ENCODE data around the gene MMRN1.
A peak's percentile ranks its signal among the peaks of the same experiment; 100 is the strongest.

MMRN1 gene

GRCh38 chr4:89906777-89907521 lies 12.3 kb downstream of the MMRN1 start:
- no peak for DNase-seq

GRCh38 chr4:89909889-89910288 lies 15.2 kb downstream of the MMRN1 start:
- no peak for DNase-seq

DNA sequence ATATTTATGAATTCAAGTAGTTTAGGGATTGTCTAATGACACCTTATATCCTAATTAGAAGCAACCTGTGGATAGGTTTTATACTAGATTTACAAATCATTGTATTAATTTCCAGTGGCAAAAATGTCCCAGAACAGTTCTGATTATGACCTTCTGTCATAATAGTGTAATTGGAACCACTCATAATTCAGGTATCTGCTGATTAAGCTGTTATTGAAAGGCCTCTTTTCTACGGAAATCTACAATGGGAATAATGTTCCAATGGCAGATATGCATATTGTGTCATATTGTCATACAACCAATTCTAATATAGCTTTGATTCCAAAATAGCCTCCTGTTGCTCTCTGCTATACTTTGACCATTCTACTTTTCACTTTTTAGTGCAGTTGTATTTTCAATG lies 19.0 kb downstream of the MMRN1 start:
- DNase-seq: no peak

DNA sequence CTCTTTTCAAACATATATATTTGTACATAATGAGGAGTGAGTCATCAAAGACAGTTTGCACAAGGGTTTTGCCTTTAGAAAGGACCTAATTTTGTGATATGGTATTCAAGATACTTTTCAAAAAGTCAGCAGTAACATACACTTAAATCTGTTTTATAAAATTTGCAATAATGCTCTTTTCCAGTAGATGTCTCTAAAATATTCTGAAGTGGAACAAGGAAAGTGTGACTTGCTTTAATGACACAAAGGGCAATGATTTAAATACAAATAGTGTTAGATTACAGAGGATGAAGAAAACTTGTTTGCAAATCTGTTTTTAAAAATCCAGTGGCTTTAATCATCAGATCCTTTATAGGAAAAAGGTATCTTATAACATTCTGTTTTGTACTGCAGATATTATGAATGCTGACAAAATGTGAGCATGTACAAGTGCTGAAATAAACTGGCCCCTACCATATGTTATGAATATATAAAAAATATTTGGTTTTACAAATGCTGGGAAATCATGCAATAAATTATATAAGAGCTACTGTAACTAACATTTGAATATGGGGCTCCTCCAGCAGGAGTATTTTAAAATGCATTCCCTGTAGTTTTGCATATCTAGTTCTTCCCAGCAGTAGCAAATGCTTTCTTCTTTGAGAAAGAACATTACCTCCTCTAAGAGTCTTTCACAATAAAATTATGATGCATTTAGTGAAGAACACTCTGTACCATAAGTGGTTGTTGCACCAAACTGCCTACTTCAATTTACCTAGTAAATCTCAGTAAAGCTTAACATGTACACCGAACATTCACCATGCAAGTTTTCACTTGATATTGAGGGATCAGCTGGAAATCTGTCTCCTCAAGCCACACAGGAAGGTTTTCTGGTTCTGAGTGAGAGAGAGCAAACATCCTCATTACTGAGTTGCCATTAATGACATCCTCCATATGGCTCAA lies 20.2 kb downstream of the MMRN1 start:
- no peak for DNase-seq

- no peak for DNase-seq
These were observed 21.3 kb downstream of the MMRN1 start for GRCh38 chr4:89915937-89916336.

DNA sequence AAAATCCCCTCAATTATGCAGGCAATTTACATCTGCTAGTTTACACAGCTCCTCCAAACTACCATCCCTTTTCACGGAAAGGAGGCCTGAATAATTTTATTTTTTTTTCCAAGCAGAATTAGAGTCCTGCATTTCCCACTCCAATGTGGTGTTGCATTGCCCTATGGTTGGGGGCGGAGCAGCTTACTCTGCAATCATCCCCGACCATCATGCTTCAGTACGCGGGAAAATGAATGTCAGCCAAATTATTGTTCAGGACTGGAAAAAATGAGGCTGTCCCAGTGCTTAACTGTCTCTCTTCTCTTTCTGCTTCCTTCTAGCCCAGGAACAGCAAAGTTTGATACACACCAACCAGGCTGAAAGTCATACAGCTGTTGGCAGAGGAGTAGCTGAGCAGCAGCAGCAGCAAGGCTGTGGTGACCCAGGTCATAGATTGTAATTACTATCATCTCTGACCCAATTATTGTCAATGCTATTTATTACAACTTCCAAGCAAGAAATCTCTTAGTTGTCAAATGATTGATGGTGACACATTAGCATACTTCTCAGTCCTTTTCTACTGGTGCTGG lies 28.3 kb downstream of the MMRN1 start:
- DNase-seq: no peak

- no peak for DNase-seq
These were observed 34.2 kb downstream of the MMRN1 start for GRCh38 chr4:89928838-89929237.

DNA sequence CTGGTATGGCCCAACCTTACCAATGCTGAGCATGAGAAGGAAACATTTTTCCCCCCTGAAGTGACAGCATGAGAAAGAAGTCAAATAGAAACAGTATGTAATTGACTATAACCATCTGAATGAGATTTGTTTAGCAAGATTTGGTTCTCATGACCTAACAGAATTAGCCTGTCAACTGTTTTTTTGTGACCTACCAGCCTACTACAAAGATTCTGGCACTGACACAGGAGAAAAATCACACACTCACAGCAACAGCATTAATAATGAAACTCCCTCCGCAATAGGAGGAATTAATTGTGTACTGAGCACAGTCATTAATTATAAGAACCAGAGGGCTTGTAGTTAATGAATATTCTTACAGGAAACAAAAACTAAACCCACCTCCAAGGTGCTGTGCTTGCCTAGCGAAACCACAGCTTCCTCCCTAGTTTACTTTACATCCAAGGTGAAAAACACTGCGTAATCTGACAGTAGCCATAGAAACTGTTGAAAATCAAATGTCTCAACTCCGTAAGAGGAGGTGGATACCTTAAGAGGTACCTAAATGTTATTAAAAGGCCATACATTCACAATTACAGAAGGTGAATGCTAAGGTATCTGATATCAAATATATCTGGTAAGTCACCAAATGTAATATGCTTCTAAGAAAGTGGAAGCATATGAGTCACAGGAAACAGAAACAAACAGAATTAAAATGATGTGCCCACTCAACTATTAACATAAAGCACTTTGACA lies 34.9 kb downstream of the MMRN1 start:
- no peak for DNase-seq

- DNase-seq: no peak
These were observed 44.9 kb downstream of the MMRN1 start for GRCh38 chr4:89939546-89939945.

DNA sequence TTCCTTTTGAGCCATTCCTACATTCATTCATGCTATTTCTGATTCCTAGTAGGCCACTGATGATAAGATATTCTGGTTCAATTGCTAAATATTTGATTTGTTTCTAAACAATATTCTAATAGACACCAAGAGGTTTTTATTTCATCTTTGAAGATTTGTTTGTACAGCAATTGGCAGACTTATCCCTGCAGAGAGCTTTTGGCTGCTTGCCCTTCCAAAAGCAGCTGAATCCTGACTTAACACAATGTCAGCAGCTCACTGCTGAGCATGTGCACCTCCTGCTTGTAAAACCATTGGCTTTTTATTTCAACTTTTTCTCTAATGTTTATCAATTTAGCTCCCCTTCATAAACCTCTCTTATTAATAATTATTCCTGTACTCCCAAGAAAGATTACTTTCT lies 45.3 kb downstream of the MMRN1 start:
- DNase-seq: peak in 36 of 58 donors; percentile 1 to 41 (median 7)

GRCh38 chr4:89942811-89943210 lies 48.2 kb downstream of the MMRN1 start:
- no peak for DNase-seq

DNA sequence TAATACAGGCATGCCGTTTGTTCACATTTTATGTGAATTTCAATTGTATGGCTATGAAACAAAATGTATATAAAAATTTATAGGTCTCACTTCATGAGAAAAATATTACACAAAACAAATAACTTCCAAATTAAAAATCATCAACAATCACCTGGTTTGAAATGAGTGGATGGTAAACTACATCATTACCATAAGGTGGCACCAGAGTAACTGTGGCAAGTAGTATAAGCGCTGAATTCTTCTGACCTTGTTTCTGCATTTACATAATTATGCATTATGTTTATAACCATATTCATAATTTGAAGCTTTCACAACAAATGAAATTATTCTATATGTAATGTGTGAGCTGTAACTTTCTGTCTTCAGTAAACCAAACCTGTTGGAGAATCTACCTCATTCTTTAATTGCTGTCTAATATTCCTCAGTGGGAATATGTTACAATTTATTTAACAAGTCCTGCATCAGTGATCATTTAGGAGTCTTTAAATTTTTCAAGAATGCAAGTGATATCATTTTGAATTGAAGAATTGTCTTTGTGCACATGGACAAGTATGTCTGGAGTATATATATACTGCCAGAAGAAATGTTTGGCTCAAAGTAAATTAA lies 55.2 kb downstream of the MMRN1 start:
- DNase-seq: no peak

GRCh38 chr4:89952458-89952857 lies 57.8 kb downstream of the MMRN1 start:
- DNase-seq: no peak

DNA sequence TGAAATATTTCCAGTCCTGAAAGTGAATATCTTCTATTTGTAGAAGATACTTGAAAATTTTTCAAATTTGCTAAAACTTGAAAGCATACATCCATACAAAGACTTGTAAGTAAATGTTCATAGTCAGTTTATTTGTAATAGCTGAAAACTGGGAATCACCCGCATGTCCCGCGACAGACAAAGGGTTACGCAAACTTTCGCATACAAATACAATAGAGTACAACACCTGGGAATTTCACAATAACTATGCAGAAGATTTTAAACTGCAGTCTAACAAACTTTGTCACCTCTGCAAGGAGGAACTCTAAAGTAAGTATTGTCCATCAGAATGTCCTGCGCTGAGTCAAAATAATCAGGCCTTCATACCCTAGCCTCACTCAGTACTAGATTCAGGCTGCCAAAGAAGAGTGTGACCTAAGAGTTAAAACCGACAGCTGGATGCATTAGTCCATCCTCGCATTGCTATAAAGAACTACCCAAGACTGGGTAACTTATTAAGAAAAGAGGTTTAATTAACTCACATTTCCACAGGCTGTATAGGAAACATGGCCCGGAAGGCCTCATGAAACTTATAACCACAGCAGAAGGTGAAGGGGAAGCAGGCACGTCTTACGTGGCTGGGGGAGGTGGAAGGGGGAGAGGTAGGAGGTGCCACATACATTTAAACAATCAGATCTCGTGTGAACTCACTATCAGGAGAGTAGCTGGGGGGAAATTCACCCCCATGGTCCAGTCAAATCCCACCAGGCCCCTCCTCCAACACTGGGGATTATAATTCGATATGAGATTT lies 60.4 kb downstream of the MMRN1 start:
- no peak for DNase-seq

GRCh38 chr4:89957046-89957926 lies 62.6 kb downstream of the MMRN1 start:
- no peak for DNase-seq

DNA sequence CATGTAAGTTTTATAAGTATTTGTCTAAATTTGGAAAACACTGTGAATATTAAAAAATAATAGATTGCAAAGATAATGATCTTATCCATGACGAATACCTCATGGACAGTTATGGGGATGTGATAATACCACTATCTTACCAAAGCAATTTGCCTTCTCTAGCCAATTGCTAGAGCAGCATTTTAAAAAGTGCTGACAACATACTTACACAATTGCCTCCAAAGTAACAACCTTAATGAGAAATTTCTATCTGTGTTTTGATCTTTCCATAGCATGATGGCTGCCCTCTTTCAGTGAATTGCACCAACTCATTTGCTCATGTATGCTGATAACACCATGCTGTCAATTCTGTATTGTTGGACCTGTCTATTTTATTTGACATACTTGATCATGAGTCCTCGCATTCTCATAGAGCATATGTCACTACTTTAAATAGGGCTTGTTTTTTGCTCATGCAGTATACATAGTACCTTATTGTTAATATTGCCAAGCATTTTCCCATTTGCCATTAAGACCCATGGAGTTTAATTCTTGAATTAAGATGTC lies 87.2 kb downstream of the MMRN1 start:
- no peak for DNase-seq

GRCh38 chr4:89988268-89988667 lies 93.6 kb downstream of the MMRN1 start:
- no peak for DNase-seq

DNA sequence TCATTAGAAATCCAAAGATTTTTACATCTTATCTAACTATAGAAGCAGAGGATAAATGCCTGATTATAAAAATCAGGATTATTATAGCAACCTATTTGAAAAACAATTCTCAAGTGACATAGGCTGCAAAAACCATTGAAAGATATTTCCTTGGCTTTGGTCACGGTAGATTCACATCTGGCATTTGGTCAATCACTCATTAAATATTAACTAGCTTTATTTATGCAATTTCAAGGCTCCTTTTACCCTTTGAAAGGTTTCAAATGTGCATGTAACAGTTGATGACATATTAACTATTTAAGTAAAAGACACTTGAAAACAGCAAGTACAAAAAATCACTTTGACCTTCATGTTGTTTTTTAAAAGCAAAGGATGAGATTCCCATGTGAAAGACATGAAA lies 98.1 kb downstream of the MMRN1 start:
- DNase-seq: no peak

All from anterior cingulate cortex (tissue), 58 donors.